Effector CD4-positive, alpha-beta T cell (primary cell): Measurements from ENCODE around the gene INMT.

Source experiments
- DNase-seq: peaks from one replicate; pipeline ENCODE4 v3.0.0-alpha.2; 2020

The INMT gene

DNA sequence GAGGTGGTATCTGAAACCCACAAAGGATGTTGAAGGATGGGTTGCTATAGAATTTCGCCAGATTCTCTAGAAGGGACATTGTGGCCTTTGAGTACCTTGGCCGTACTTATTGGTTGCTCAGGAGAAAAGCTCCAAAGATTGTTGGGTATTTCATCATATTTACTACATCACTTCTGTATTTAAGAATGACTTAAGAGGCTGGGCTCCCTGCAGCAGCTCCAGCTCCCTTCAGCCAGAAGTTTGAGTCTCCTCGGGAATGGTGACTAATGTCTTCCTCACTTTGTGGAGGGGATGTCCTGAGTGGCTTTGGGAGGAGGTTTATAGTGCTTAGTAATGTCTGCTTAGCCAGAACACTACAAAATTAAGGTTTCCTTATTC is 37.4 kb downstream of the INMT start:
- no peak for DNase-seq

GRCh38 chr7:30790356-30790755 is 38.4 kb downstream of the INMT start:
- DNase-seq = no peak

- DNase-seq = no peak
Observed at GRCh38 chr7:30791114-30791513, 39.2 kb downstream of the INMT start.

DNA sequence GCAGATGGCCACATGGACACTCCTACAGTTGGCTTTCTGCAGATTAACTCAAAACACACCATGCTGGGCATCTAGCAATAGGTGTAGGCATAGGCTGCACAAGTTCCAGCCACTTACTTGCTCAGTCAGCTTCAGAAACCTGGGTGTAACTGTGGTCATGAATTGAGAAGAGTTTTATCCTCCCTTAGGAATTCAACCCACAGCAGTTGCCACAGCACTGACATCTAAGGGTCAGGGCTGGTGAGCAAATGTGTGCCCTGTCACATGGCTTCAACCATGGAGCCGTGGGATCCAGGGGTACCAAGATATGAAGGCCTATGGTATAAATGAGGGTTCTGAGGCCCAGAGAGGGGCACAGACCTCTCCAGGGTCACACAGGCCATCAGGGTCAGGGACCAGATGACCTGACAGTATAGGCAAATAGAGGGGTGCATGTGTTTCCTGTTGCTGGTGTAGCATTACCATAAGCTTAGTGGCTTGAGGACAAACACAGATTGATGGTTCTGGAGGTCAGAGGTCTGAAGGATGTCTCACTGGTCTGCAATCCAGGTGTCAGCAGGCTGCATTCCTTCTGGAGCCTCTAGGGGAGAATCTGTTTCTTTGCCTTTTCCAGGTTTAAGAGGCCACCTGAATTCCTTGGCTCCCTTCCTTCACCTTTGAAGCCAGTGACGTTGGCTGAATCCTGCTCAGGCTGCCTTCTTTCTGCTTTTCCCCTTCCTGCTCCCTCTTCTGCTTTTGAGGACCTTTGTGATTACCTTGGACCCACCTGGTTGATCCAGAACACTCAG is 43.4 kb downstream of the INMT start:
- no peak for DNase-seq

- DNase-seq = no peak
Observed at GRCh38 chr7:30796105-30796869, 44.4 kb downstream of the INMT start.

DNA sequence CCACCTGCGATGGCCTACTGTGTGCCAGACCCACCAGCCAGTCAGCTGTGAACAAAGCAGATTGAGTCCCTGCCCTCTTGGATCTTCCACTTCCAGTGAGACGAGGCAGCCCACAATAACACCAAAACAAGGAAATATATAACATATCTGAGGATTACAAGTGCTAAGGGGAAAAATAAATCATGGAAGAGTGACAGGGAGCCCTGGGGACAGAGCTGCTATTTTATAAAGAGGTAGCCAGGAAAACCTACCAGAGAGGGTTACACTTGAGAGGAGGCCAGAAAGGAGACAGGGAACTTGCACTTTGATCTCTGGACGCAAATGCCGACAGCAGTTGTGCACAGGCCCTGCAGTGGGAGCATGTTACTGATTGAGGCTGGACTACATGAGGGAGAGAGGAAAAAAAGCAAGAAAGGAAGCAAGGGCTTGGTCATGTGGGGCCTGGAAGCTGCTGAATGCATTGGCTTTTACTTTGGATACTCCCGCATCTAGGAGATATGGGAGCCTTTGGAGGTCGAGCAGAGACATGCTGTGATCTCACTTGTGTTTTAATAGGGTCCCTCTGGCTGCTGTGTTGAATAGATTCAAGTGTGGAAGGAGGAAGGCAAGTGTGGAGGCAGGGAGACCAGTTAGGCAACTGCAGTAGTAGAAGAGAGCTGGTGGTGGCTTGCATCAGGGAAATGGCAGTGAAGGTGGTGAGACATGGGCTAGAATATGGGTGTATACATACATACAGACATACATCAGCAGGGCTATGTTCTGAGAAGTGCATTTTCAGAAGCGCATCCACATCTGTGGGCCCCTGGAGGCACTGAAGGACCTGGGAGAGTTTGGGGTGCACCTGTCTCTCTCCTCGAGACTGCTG is 45.5 kb downstream of the INMT start:
- DNase-seq = no peak

- DNase-seq = no peak
Observed at GRCh38 chr7:30799206-30799975, 47.5 kb downstream of the INMT start.

DNA sequence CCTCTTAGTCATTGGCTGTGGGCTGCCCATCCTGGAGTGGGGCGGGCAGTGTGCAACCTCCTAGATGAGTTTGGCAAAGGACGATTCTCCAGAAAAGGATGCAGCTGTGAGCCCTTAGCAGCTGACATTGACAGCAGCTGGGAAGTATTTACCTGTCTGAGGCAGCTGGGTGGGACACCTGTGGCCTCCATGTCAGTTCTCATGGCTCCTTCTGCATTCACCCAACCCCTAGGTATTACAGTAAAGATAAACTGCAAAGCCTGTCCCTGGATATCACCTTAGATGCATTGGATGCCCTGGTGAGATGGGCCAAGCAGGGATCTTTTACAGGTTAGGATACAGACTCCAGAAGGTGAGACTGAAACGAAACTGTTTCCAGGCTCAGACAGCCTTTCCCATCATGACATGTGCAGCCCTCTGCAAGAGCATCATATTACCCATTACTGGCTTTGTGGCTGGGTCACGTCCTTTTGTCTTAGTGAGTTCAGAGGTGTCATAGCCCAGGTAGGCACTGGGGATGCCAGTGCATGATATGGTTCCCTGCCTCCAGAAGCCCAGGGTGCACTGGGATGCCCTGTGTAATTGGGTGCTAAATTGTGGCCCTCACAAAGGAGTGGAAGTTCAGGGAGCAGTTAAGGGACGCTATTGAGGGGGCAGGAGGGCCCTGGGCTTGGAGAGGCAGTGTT is 48.2 kb downstream of the INMT start:
- DNase-seq = no peak

DNA sequence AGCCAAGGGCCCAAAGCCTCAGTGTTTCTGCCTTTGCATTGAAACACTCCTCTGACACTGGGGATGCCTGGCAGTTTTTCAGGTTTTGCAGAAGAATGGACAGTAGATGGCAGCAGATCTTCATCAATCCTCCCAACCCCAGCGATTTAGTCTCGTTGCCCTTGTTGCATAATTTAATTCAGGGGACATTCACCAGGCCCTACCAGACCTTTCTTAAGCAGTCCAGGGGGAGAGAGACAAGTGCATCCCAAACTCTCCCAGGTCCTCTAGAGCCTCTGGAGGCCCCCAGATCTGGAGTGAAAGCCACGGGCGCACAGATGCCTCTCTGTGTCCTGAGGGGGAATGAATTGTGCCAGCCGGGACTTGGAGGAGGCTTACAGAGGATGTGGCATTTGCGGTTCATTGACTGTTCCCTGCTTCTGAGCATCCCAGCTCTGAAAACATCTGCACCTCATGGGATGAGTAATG is 48.9 kb downstream of the INMT start:
- no peak for DNase-seq

DNA sequence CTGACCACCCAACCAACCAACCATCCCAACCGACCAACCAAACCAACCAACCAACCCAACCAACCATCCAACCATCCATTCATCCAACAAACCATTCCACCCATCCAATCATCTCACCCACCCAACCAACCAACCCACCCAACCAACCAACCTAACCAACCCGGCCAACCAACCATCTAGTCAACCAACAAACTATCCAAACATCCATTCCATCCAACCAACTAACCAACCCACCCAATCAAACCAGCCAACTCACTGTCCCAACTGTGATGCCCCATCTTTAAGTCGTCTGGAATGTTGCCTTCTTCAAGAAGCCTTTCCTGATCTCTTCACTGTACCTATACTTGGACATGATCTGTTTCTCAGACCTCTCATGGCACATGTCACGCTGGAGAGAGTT is 50.9 kb downstream of the INMT start:
- no peak for DNase-seq

DNA sequence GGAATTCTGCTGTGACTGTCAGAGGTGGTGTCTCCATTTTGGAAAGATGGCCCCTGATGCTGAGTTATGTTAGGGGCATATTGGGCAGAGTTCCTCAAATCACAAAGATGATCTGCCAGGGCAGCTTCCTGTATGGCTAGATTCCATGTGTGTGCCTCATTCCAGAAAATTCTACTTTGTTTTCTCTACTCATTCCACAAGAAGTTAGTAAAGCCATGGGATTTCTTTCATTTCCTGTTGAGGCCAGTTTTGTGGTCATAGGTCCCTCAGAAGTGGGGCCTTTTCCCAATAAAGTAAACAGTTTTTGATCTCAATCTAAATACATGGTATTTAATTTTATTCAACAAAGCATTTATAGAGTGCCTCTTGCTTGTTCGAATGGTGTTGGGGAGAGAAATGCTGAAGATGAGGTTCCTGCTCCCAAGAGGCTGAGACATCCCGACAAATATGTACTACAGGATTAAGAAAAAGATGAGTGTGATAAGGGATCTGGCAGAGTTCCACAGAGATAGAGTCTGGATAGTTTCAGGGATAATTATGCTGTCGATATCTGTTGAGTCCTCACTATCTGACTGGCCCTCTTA is 52.2 kb downstream of the INMT start:
- no peak for DNase-seq

GRCh38 chr7:30805081-30805691 is 53.3 kb downstream of the INMT start:
- DNase-seq = no peak

DNA sequence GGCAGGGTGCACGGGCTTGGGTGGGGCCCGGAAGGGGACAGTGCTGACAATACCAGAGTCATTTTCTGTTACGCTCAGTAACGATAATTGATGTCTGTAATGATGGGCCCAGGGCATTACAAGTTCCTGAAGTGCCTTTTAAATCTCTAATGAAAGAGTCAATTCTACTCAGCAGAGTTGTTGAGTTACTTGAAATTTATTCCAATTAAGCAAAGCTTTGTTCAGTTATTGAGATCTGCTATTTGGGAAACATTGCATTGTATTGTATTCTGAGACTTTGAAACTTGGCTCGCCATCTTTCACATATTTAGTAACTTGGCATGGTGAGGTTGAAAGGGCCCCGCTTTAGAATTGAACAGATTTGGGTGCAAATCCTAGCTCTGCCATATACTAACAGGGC is 54.0 kb downstream of the INMT start:
- DNase-seq = no peak
